Lung (tissue), 16 donors: ENCODE data around the gene TUBGCP4. TPM values are rescaled to one million over a fixed set of nuclear protein-coding genes. Genes with fewer than 3 reads are reported as not detected.

Source experiments
- ATAC-seq: fragments of 200-7000 bp; cut with Tn5 transposase; one replicate; pipeline ENCODE4 v1.9.1; 2020; ENCODE audit warnings: moderate number of reproducible peaks; ENCODE audit not compliant: insufficient read depth, low FRiP score
- DNase-seq, 3 donors: peaks; one replicate each; pipeline ENCODE4 v3.0.0-alpha.2; 2013 to 2017
- H3K27ac ChIP-seq, 2 donors: one replicate each; pipeline ENCODE4 v1.5.1; 2013; ENCODE audit warnings: mild to moderate bottlenecking in 2 of 2, moderate library complexity in 2 of 2, control low read depth in 1 of 2, inconsistent platforms in 1 of 2, low read depth in 1 of 2, low read length in 1 of 2
- H3K27me3 ChIP-seq, 3 donors: one replicate each; pipeline ENCODE4 v1.5.1; 2013; ENCODE audit warnings: low read length in 2 of 3; ENCODE audit not compliant: control insufficient read depth in 3 of 3, insufficient read depth in 3 of 3
- H3K36me3 ChIP-seq, 4 donors: one replicate each; pipeline ENCODE4 v1.5.1; 2013; ENCODE audit warnings: low read length in 4 of 4, mild to moderate bottlenecking in 1 of 4, moderate library complexity in 1 of 4; ENCODE audit not compliant: control insufficient read depth in 4 of 4, insufficient read depth in 4 of 4
- H3K4me1 ChIP-seq, 5 donors: one replicate each; pipeline ENCODE4 v1.5.1; 2013; ENCODE audit warnings: low read length in 5 of 5, mild to moderate bottlenecking in 2 of 5, moderate library complexity in 1 of 5; ENCODE audit not compliant: control insufficient read depth in 5 of 5, insufficient read depth in 5 of 5
- H3K4me3 ChIP-seq: one replicate; pipeline ENCODE4 v1.5.1; 2013; ENCODE audit warnings: mild to moderate bottlenecking, control low read depth, moderate library complexity
- H3K9ac ChIP-seq, 2 donors: one replicate each; pipeline ENCODE4 v1.5.1; 2013; ENCODE audit warnings: low read length in 2 of 2, control low read depth in 1 of 2; ENCODE audit not compliant: insufficient read depth in 1 of 2
- H3K9me3 ChIP-seq, 4 donors: one replicate each; pipeline ENCODE4 v1.5.1; 2013; ENCODE audit warnings: low read length in 3 of 4, mild to moderate bottlenecking in 1 of 4, moderate library complexity in 1 of 4; ENCODE audit not compliant: control insufficient read depth in 4 of 4, insufficient read depth in 3 of 4
- WGBS, 2 donors: extraction: QIAGEN DNeasy Blood & Tissue Kit; methylation state at CpG; one replicate each; pipeline ENCODE4 v1.1.7; 2013; 5-methylcytosine and 5-hydroxymethylcytosine counted together
- long read RNA-seq, 5 donors: transcript quantifications; one replicate each; lab custom pipeline, GENCODE V29; 2026
- polyA plus RNA-seq, 2 donors: library from polyadenylated mRNA; stranded (reverse); fragments of 200-250 nt; gene quantifications; one replicate each; pipeline ENCODE4 v1.2.1, GENCODE V29; 2013
- total RNA-seq, 2 donors: library from RNA; depleted of rRNA in 1 of 2; stranded (reverse); fragments of >200 nt in 1 of 2; gene quantifications; one replicate each; pipeline ENCODE4 v1.2.1, GENCODE V29; 2014 to 2021
- TF ChIP-seq, protein P1 (sequence below): IDR thresholded peaks from 2 replicates; pipeline ENCODE4 v1.5.1; 2012; ENCODE audit warnings: mild to moderate bottlenecking; ENCODE audit errors: control extremely low read depth, extremely low read depth
- donor health status: control.
- donor health status: control.
- donor health status: Bipolar disorder and iron deficiency.
- donor health status: healthy.
- donor health status: DM: yes; HTN: yes; CAD: no.

Gene TUBGCP4, protein sequence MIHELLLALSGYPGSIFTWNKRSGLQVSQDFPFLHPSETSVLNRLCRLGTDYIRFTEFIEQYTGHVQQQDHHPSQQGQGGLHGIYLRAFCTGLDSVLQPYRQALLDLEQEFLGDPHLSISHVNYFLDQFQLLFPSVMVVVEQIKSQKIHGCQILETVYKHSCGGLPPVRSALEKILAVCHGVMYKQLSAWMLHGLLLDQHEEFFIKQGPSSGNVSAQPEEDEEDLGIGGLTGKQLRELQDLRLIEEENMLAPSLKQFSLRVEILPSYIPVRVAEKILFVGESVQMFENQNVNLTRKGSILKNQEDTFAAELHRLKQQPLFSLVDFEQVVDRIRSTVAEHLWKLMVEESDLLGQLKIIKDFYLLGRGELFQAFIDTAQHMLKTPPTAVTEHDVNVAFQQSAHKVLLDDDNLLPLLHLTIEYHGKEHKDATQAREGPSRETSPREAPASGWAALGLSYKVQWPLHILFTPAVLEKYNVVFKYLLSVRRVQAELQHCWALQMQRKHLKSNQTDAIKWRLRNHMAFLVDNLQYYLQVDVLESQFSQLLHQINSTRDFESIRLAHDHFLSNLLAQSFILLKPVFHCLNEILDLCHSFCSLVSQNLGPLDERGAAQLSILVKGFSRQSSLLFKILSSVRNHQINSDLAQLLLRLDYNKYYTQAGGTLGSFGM
- total RNA-seq (10 to 100 TPM; 16.5 to 17.0 TPM), polyA plus RNA-seq (1 to 10 TPM; 5.4 to 7.6 TPM)
- long read RNA-seq, donor 1, partial matches to known transcripts: 166 of 168 reads
- long read RNA-seq, donor 1, other reads (novel, unspliced or antisense): 0 of 168 reads
- long read RNA-seq, donor 2: 0 reads
- long read RNA-seq, donor 3, full-length matches to known transcripts: 1 of 1 reads
- long read RNA-seq, donor 3, partial matches to known transcripts: 0 of 1 reads
- long read RNA-seq, donor 3, other reads (novel, unspliced or antisense): 0 of 1 reads
- long read RNA-seq, donor 4: 0 reads
- long read RNA-seq, donor 5, full-length matches to known transcripts: 3 of 3 reads
- long read RNA-seq, donor 5, partial matches to known transcripts: 0 of 3 reads
- long read RNA-seq, donor 5, other reads (novel, unspliced or antisense): 0 of 3 reads

DNA sequence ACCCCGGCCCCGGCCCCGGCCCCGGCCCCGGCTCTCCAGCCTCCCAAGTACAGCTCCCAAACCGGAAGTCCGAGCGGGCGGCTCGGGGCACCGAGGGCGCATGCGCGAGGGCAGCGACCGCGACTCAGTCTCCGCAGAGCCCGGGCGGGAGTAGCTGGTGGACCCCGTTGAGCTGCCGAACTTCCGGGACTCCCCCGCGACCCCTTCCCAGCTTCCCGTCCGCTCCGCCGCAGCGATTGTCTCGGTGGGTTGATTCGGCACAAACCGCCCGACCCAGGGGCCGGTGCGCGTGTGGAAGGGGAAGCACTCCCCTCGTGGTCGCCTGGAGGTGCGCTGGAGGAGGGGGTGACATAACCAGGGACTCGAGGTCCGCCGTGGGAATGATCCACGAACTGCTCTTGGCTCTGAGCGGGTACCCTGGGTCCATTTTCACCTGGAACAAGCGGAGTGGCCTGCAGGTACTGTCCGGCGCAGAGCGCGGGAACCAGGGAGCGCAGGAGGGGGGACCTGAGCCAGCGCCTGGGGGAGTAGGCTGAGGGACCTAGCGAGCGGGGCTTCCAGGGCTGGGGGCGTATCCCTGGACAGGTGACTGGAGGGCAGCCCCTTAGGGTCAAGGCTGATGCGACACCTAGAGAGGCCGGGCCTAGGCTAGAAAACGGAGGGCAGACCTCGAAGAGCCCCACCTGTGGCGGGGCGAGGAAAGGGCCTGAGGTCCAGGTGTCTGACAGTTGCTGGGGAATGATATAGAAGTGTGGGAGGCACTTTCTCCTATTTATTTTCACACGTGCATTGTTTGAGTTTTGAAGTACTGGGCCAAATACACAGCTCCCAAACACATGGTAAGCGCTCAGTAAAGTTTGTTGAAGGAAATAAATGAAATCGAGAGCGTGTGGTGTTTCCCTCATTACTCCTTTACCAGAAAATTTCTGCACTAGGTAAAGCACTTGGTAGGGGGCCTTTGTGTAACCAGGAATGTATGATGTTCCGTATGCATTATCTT is at the start of gene TUBGCP4, which contains the start of gene ZSCAN29:
Gene TUBGCP4 (plus strand): TSS at position 127 of the 1,000 bp plus-strand sequence. CDS start 254 bp downstream, at position 381.
Gene ZSCAN29 (minus strand): TSS at position 69 of the 1,000 bp plus-strand sequence. CDS start 1,130 bp downstream, outside the sequence.
- H3K36me3 ChIP-seq: peaks cover 7 to 24% (median 15%) of the 10 kb centered on the region in 4 donors
- no peaks in the 10 kb centered on the region for H3K27me3 ChIP-seq
- 2 to 3% methylated on average over 63 to 66 of the region's 66 CpGs for WGBS, 2 donors
- H3K9me3 ChIP-seq: peaks cover 0 to 6% (median 3%) of the 10 kb centered on the region in 4 donors
- DNase-seq: peak; percentile 88 to 91 (median 90)
- peak within 1 kb of the TSS; percentile 49 to 80 for H3K9ac ChIP-seq
- peak; percentile 96 for ATAC-seq
- peaks cover 3 to 22% (median 13%) of the 10 kb centered on the region in 5 donors for H3K4me1 ChIP-seq
- H3K27ac ChIP-seq: peak within 1 kb of the TSS; percentile 56 to 76
- TF ChIP-seq, protein P1, sequence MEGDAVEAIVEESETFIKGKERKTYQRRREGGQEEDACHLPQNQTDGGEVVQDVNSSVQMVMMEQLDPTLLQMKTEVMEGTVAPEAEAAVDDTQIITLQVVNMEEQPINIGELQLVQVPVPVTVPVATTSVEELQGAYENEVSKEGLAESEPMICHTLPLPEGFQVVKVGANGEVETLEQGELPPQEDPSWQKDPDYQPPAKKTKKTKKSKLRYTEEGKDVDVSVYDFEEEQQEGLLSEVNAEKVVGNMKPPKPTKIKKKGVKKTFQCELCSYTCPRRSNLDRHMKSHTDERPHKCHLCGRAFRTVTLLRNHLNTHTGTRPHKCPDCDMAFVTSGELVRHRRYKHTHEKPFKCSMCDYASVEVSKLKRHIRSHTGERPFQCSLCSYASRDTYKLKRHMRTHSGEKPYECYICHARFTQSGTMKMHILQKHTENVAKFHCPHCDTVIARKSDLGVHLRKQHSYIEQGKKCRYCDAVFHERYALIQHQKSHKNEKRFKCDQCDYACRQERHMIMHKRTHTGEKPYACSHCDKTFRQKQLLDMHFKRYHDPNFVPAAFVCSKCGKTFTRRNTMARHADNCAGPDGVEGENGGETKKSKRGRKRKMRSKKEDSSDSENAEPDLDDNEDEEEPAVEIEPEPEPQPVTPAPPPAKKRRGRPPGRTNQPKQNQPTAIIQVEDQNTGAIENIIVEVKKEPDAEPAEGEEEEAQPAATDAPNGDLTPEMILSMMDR: no peak
- H3K4me3 ChIP-seq: peak within 1 kb of the TSS; percentile 89

DNA sequence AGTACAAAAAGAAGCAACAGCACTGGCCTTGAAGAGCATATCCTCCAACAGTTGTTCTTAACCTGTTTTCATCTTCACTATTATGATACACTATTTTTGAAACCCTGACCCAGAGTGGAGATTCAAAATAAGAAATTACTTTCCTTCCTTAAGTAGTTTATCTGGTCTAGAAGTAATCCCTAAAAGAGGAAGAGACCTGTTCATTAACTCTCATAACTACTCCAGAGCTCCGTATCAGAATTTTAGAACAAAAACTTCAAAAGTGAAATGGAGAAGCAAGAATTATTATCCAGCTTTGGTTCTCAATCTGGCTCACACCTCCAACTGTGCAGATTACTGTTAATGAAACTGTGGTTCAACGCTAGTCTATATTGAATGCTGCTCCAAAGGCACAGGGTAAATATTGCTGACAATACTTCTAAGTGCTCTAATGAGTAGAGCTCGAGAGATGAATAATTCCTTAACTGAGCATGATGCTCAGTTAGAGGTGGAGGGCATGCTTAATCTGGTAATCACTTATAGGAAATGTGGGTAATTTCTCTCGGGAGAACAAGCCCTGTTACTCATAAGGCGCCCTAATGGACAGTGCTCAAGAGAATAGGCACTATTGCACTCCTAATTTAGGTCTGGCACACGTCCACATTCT is 45.7 kb upstream of the TUBGCP4 start:
- H3K27me3 ChIP-seq: peaks cover 0 to 16% (median 0%) of the 10 kb centered on the region in 3 donors
- peaks cover 0 to 9% (median 3%) of the 10 kb centered on the region in 4 donors for H3K36me3 ChIP-seq
- TF ChIP-seq, protein P1: no peak
- WGBS, 2 donors: 75 to 82% methylated on average over 6 of the region's 6 CpGs
- no peak overlapping the region for H3K9ac ChIP-seq
- ATAC-seq (no peak), DNase-seq (no peak)
- peaks cover 3 to 16% (median 11%) of the 10 kb centered on the region in 5 donors for H3K4me1 ChIP-seq
- no peak overlapping the region for H3K4me3 ChIP-seq
- H3K27ac ChIP-seq: no peak overlapping the region
- no peaks in the 10 kb centered on the region for H3K9me3 ChIP-seq
